Fibroblast of peridontal ligament (primary cell): ENCODE data around the gene PTPN1.

ENCODE experiments used
- DNase-seq: peaks from one replicate; pipeline ENCODE4 v3.0.0-alpha.2; 2010; ENCODE audit errors: extremely low read depth

Gene PTPN1

DNA sequence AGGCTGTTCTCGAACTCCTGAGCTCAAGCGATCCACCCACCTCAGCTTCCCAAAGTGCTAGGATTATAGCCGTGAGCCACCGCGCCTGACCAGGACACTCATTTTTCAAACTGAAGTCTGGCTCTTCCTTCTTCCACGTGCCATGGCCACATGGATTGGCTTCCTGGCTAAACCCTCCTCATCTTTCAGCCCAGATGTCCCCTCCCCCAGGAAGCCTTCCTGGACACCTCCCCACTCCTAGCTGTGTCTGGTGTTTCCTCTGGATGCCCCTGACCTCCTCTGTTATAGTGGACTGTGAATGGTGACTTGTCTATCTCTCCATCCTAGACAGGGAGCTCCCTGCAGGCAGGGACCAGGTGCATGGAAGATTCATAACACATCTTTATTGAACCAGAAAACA lies 124.0 kb downstream of the PTPN1 start:
- no peak for DNase-seq
